Activated naive CD4-positive, alpha-beta T cell treated with anti-CD3 and anti-CD28 coated beads for 36 hours (primary cell): Measurements from ENCODE around the gene PPIP5K1. TPM values are rescaled to one million over a fixed set of nuclear protein-coding genes. Genes with fewer than 3 reads are reported as not detected.
"Not testable (repeated sequence)": the region's sequence is repeated elsewhere in the genome, so short reads cannot be mapped to it uniquely, and the experiment has no call there.

ENCODE experiments used
- CTCF ChIA-PET: fragments of 350-600 bp; sonication (Branson Sonifier 250); formaldehyde crosslinking; loops from one replicate; lab custom pipeline; 2021; ENCODE audit warnings: antibody characterized with exemption; lab: Charles Lee
- DNase-seq: peaks from one replicate; pipeline ENCODE4 v3.0.0-alpha.2; 2020
- H3K27ac Mint-ChIP-seq: one replicate; pipeline ENCODE4 v1.8.0; 2021; ENCODE audit warnings: mild to moderate bottlenecking, mixed read lengths
- H3K27me3 Mint-ChIP-seq: one replicate; pipeline ENCODE4 v1.8.0; 2021; ENCODE audit warnings: low read depth, mixed read lengths
- H3K36me3 Mint-ChIP-seq: one replicate; pipeline ENCODE4 v1.8.0; 2021; ENCODE audit warnings: low read depth, mixed read lengths
- H3K4me1 Mint-ChIP-seq: one replicate; pipeline ENCODE4 v1.8.0; 2021; ENCODE audit warnings: low read depth, mixed read lengths
- H3K4me3 Mint-ChIP-seq: one replicate; pipeline ENCODE4 v1.8.0; 2021; ENCODE audit warnings: mild to moderate bottlenecking, moderate library complexity, mixed read lengths
- H3K9me3 Mint-ChIP-seq: one replicate; pipeline ENCODE4 v1.8.0; 2021; ENCODE audit warnings: mixed read lengths
- intact Hi-C: fragments of 100-400 bp; cut with micrococcal nuclease; formaldehyde crosslinking; loops from one replicate; pipeline ENCODE4 v1.15.1; 2023
- total RNA-seq, 2 experiments: library from RNA; stranded (reverse); gene quantifications; one replicate each; pipeline ENCODE4 v1.2.3, GENCODE V29; 2021

The PPIP5K1 gene
- total RNA-seq, 2 experiments from 2014 or later: 27.8 to 33.4 TPM

GRCh38 chr15:43574607-43575006 is 15.4 kb downstream of the PPIP5K1 start:
- H3K9me3 Mint-ChIP-seq, H3K36me3 Mint-ChIP-seq, H3K27me3 Mint-ChIP-seq, H3K4me3 Mint-ChIP-seq, CTCF ChIA-PET, H3K4me1 Mint-ChIP-seq, intact Hi-C loops, H3K27ac Mint-ChIP-seq, DNase-seq: not testable (repeated sequence)

DNA sequence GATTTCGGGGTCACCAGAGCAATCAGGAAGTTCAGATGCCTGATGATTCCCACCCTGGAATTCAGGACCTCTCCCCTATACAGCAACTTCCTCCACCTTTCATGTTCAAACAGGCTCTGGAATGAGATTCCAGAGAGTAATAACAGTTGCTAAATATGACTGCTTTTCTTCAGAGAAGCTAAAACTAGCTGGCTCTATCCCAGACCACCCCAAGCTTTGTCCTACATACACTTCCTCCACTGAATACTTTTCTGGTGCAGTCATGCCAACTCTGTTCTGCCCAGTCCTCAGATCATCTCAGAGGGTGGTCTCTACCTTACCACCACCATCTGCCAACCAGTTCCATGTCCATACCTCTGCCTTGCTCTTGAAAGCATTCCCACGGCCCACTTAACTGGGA is 23.4 kb downstream of the PPIP5K1 start:
- H3K27ac Mint-ChIP-seq, intact Hi-C loops, H3K27me3 Mint-ChIP-seq, H3K9me3 Mint-ChIP-seq, H3K36me3 Mint-ChIP-seq, H3K4me3 Mint-ChIP-seq, CTCF ChIA-PET, DNase-seq, H3K4me1 Mint-ChIP-seq: not testable (repeated sequence)

DNA sequence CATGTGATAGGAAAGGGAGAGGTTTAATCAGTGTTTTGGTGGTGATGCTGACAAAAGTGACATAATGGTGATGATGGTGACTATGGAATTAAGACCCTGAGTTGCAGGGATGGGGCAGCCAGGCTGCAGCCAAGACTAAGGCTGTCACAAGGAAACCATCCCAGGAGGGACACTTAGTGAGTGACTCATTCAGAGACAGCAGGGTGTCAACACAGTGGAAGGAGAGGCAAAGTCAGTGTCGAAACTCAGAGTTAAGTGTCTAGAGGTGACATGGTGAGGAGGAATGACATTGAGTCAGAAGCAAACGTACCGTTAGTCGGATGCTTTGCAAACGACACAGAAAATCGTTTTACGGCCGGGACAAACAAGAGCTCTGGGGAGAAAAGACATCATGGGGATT is 26.2 kb downstream of the PPIP5K1 start:
- H3K27ac Mint-ChIP-seq, H3K4me3 Mint-ChIP-seq, H3K36me3 Mint-ChIP-seq, CTCF ChIA-PET, intact Hi-C loops, H3K27me3 Mint-ChIP-seq, H3K4me1 Mint-ChIP-seq, DNase-seq, H3K9me3 Mint-ChIP-seq: not testable (repeated sequence)

- intact Hi-C loops, H3K9me3 Mint-ChIP-seq, H3K4me1 Mint-ChIP-seq, H3K27ac Mint-ChIP-seq, DNase-seq, H3K36me3 Mint-ChIP-seq, H3K4me3 Mint-ChIP-seq, H3K27me3 Mint-ChIP-seq, CTCF ChIA-PET: not testable (repeated sequence)
Measured at GRCh38 chr15:43562753-43563152, 27.3 kb downstream of the PPIP5K1 start.

DNA sequence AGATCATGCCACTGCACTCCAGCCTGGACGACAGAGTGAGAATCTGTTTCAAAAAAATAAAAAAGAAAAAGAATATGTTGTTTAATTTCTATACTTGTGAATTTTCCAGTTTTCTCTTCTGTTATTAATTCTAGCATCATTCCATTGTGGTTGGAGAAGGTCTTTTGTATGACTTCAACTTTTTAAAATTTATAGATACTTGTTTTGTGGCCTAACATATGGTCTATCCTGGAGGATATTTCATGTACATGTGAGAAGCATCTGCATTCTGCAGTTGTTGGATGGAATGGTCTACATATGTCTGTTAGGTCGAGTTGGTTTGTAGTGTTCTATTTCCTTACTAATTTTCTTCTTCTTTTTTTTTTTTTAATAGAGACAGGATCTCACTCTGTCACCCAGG is 37.0 kb downstream of the PPIP5K1 start:
- Mint-ChIP-seq H3K9me3 (no peaks in the 10 kb centered on the region), H3K4me1 (no peaks in the 10 kb centered on the region), H3K27ac (no peak overlapping the region), H3K27me3 (no peaks in the 10 kb centered on the region), H3K36me3 (peaks cover 11% of the 10 kb centered on the region), H3K4me3 (no peak overlapping the region)
- CTCF ChIA-PET: no interaction called here
- intact Hi-C loops: no loop called here
- DNase-seq: no peak

GRCh38 chr15:43552256-43552655 is 37.8 kb downstream of the PPIP5K1 start:
- Mint-ChIP-seq H3K4me3 (no peak overlapping the region), H3K9me3 (no peaks in the 10 kb centered on the region), H3K4me1 (no peaks in the 10 kb centered on the region), H3K36me3 (peaks cover 12% of the 10 kb centered on the region), H3K27me3 (no peaks in the 10 kb centered on the region), H3K27ac (no peak overlapping the region)
- intact Hi-C loops: no loop called here
- CTCF ChIA-PET: interaction anchor here (0.7 kb wide), 1 partner anchor 203 kb away, joined by 3 read pairs; no protein-coding TSS in a partner anchor
- DNase-seq: no peak

DNA sequence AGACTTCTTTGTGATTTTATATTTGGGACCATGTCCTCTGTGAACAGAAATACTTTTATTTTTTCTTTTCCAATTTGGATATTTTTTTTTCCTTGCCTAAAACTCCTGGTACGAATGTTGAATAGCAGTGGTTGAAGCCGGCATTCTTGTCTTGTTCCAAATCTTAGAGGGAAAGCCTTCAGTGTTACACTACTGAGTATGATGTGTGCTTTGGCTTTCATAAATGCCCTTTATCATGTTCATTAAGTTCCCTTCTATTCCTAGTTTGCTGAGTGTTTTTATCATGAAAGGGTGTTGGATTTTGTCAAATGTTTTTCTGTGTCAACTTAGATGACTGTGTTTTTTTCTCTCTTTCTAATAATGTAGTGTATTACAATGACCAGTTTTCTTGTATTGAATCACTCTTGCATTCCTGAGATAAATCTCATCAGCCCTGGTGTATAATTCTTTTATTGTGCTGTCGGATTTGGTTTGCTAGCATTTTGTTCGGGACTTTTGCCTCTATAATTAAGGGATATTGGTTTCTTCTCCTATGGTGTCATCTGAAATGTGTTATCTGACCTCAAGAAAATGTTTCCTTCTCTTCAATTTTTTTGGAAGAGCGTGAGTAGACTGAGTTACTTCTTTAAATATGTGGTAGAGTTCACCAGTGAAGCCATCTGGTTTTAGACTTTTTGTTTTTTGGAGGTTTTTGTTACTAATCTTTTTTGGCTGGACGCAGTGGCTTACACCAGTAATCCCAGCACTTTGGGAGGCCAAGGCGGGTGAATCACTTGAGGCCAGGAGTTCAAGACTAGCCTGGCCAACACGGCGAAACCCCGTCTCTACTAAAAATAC is 39.3 kb downstream of the PPIP5K1 start:
- no peak for DNase-seq
- H3K4me1 Mint-ChIP-seq: no peaks in the 10 kb centered on the region
- H3K9me3 Mint-ChIP-seq: no peaks in the 10 kb centered on the region
- CTCF ChIA-PET: no interaction called here
- no peak overlapping the region for H3K27ac Mint-ChIP-seq
- H3K36me3 Mint-ChIP-seq: peaks cover 13% of the 10 kb centered on the region
- no peak overlapping the region for H3K4me3 Mint-ChIP-seq
- no peaks in the 10 kb centered on the region for H3K27me3 Mint-ChIP-seq
- intact Hi-C loops: no loop called here

DNA sequence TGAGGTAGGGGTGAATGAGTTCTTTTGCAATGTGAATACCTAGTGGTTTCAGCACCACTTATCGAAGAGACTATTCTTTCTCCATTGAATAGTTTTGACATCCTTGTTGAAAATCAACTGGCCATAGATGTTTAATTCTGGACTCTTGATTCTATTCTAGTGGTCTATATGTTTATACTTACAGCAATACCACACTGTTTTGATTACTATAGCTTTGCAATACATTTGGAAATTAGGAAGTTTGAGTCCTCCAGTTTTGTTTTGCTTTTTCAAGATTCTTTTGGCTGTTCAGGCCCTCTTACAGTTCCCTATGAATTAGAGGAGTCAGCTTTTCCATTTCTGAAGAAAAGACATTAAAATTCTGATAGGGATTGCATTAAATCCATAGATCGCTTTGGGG is 42.5 kb downstream of the PPIP5K1 start:
- no peak overlapping the region for H3K27ac Mint-ChIP-seq
- intact Hi-C loops: no loop called here
- H3K4me1 Mint-ChIP-seq: no peaks in the 10 kb centered on the region
- H3K4me3 Mint-ChIP-seq: no peak overlapping the region
- peaks cover 11% of the 10 kb centered on the region for H3K36me3 Mint-ChIP-seq
- CTCF ChIA-PET: no interaction called here
- no peaks in the 10 kb centered on the region for H3K9me3 Mint-ChIP-seq
- DNase-seq: no peak
- no peaks in the 10 kb centered on the region for H3K27me3 Mint-ChIP-seq

DNA sequence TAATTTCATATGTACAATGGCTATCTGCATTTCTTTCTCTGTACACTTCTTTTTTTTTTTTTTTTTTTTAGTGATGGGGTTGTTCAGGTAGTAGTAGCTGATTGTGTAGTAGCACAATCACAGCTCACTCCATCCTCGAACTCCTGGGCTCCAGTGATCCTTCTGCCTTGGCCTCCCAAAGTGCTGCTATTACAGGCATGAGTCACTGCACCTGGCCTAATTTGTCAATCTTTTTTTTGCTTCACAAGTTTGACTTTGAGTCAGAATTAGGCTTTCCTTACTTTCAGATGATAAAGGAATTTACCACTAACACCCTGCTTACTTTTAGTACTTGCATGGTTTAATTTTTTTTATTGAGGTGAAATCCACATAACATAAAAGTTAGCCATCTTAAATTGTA is 44.6 kb downstream of the PPIP5K1 start:
- H3K4me1 Mint-ChIP-seq: peaks cover 4% of the 10 kb centered on the region
- no peaks in the 10 kb centered on the region for H3K9me3 Mint-ChIP-seq
- CTCF ChIA-PET: no interaction called here
- H3K4me3 Mint-ChIP-seq: no peak overlapping the region
- no peaks in the 10 kb centered on the region for H3K27me3 Mint-ChIP-seq
- intact Hi-C loops: no loop called here
- DNase-seq: no peak
- no peak overlapping the region for H3K27ac Mint-ChIP-seq
- peaks cover 7% of the 10 kb centered on the region for H3K36me3 Mint-ChIP-seq

DNA sequence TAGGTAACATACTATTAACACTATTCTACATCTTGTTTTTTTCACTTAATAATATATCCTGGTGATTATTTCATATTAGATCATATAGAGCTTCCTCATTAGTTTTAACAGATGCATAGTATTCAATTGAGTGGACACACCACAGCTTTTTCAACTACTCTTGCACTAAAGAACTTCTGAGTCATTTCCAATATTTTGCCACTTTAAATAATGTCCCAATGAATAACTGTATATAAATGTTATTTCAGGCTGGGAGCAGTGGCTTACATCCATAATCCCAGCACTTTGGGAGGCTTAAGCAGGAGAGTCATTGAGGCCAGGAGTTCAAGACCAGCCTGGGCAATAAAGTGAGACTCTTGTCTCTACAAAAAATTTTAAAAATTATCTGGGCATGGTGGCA is 45.7 kb downstream of the PPIP5K1 start:
- Mint-ChIP-seq H3K27ac (no peak overlapping the region), H3K4me1 (peaks cover 4% of the 10 kb centered on the region), H3K4me3 (no peak overlapping the region), H3K9me3 (no peaks in the 10 kb centered on the region), H3K27me3 (no peaks in the 10 kb centered on the region), H3K36me3 (peaks cover 7% of the 10 kb centered on the region)
- CTCF ChIA-PET: no interaction called here
- intact Hi-C loops: no loop called here
- DNase-seq: no peak

GRCh38 chr15:43541785-43542184 is 48.2 kb downstream of the PPIP5K1 start:
- H3K4me1 Mint-ChIP-seq: peaks cover 4% of the 10 kb centered on the region
- no peaks in the 10 kb centered on the region for H3K9me3 Mint-ChIP-seq
- no peak for DNase-seq
- H3K36me3 Mint-ChIP-seq: no peaks in the 10 kb centered on the region
- no peak overlapping the region for H3K4me3 Mint-ChIP-seq
- intact Hi-C loops: no loop called here
- CTCF ChIA-PET: interaction anchor here (1.7 kb wide), 1 partner anchor 27 kb away, joined by 5 read pairs; no protein-coding TSS in a partner anchor
- no peaks in the 10 kb centered on the region for H3K27me3 Mint-ChIP-seq
- no peak overlapping the region for H3K27ac Mint-ChIP-seq

DNA sequence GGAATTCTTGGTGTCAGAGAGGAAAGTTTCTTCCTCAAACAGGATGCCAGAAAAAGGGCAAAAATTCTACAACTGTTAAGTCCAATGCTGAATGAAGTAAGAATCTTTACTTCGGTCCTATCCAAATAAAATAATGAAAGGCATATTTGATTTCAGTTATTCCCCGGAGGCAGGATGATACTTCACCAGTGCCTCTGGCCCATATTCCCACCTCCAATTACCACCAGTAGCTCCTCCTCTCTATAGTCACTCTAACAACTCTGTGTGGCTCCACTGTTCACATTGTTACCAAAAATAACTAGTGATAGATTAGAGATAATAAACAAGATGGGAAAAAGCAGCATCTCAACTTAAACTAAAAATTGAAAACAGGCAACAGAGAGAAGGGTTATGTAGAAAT is 51.9 kb downstream of the PPIP5K1 start:
- intact Hi-C loops: no loop called here
- Mint-ChIP-seq H3K4me3 (no peak overlapping the region), H3K4me1 (peaks cover 4% of the 10 kb centered on the region), H3K27me3 (no peaks in the 10 kb centered on the region), H3K27ac (no peak overlapping the region), H3K9me3 (no peaks in the 10 kb centered on the region), H3K36me3 (no peaks in the 10 kb centered on the region)
- no peak for DNase-seq
- CTCF ChIA-PET: no interaction called here

DNA sequence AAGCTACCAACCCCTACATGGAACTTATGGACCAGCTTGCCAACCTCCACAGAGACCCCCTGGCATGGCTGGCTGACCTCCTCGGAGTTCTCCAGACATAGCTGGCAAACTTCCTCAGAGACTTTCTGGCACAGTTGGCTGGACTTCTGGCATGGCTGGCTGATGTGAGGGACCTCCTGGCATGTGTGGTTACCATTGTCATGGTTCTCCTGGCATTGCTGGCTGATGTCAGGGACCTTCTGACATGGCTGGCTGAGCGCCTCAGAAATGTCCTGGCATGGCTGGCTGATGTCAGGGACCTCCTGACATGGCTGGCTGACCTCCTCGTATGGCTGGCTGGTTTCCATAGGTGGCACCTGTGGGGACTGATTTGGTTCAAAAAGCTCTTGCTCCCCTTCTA is 55.1 kb downstream of the PPIP5K1 start:
- no peaks in the 10 kb centered on the region for H3K9me3 Mint-ChIP-seq
- DNase-seq: no peak
- CTCF ChIA-PET: no interaction called here
- intact Hi-C loops: no loop called here
- no peaks in the 10 kb centered on the region for H3K27me3 Mint-ChIP-seq
- no peaks in the 10 kb centered on the region for H3K4me1 Mint-ChIP-seq
- no peaks in the 10 kb centered on the region for H3K36me3 Mint-ChIP-seq
- H3K27ac Mint-ChIP-seq: no peak overlapping the region
- no peak overlapping the region for H3K4me3 Mint-ChIP-seq
